RCC 7860 (cell line): ENCODE data around the gene LMX1B.
"Not testable (repeated sequence)": the region's sequence is repeated elsewhere in the genome, so short reads cannot be mapped to it uniquely, and the experiment has no call there.

Source experiments
- DNase-seq: peaks from one replicate; pipeline ENCODE4 v3.0.0-alpha.2; 2015; ENCODE audit warnings: low spot score
- FAIRE-seq: peaks from 2 replicates; lab custom pipeline; 2012; peaks lifted over from hg19 to GRCh38; lab: Jason Lieb, UNC

LMX1B gene

DNA sequence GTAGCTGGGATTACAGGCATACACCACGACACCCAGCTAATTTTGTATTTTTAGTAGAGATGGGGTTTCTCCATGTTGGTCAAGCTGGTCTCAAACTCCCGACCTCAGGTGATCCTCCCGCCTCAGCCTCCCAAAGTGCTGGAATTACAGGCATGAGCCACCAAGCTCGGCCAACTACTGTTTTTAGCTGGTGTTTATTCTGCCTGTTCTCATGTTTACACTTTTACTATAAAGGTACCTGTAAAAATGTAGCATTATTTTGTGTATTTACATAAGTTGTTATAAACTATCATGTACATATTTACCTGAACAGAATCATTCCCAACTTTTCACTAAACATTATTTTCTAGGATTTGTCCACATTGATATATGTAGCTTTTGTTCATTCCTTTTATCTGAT, 111.8 kb downstream of the LMX1B start:
- not testable (repeated sequence) for DNase-seq, FAIRE-seq

DNA sequence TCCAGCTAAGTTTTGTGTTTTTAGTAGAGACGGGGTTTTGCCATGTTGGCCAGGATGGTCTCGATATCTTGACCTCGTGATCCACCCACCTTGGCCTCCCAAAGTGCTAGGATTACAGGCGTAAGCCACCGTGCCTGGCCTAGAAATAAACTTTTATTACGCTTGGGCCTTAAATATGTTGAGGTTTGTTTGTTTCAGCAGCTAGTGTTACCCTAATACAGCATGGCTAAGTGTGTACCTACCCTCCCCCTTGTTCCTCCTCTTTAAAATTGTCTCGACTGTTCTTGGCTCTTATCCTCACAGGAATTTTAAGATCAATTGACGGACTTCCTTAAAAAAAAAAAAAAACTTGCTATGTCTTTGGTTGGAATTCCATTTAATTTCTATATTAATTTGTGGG, 114.5 kb downstream of the LMX1B start:
- FAIRE-seq, DNase-seq: not testable (repeated sequence)

DNA sequence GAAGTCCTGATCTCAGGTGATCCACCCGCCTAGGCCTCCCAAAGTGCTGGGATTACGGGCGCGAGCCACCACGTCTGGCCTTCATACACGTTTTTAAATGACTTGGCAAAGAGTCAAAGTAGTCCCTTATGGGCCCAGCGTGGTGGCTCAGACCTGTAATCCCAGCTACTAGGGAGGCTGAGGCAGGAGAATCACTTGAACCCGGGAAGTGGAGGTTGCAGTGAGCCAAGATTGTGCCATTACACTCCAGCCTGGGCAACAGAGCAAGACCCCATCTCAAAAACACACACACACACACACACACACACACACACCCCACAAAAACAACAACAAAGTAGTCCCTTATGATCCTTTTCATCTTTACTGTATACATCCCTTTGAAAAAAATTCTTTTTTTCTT, 116.9 kb downstream of the LMX1B start:
- not testable (repeated sequence) for FAIRE-seq, DNase-seq

DNA sequence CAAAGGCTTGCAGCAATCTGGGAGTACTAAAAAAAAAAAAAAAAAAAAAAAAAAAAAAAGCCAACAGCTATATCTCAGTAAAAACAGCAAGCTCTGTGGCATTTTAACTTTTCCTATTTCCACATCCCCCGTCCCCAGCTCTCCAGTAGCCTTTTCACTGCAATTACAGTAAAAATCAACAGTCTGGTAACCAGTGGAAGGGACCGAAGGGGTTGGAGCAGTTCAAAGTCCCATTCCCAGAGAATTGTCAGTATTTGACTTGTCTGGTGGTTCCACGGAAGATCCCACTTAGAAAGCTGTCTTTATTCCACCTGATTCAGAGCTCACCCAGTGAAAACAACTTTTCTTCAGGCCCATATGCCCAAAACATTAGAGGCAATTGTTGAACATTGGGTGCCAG, 119.3 kb downstream of the LMX1B start:
- no peak for DNase-seq
- FAIRE-seq = no peak

DNA sequence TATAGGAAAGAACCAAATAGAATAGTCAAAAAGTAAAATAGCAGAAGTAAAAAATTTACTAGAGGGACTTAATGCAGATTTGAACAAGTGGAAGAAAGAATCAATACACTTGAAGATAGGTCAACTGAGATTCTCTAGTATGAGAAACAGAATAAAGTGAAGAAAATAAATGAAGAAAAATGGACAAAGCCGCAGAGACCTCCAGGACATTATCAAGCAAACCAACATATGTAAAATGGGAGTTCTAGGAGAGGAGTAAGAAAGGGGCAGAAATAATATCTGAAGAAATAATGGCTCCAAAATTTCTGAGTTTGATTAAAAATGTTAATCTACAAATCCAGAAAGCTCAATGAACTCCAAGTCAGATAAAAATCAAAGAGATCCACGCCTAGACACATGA, 121.1 kb downstream of the LMX1B start:
- DNase-seq (no peak), FAIRE-seq (no peak)

DNA sequence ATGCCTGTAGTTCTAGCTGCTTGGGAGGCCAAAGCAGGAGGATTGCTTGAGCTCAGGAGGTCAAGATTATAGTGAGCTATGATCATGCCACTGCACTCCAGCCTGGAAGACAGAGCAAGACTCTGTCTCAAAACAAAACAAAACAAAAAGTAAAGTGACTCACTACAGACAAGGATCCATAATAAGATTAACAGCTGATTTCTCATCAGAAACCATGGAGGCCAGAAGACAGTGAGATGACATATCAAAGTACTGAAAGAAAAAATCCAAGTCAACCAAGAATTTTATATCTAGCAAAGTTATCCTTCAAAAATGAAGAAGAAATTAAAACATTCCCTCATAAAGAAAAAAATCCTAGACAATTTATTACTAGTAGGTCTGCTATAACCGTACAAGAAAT, 121.8 kb downstream of the LMX1B start:
- FAIRE-seq (no peak), DNase-seq (no peak)

DNA sequence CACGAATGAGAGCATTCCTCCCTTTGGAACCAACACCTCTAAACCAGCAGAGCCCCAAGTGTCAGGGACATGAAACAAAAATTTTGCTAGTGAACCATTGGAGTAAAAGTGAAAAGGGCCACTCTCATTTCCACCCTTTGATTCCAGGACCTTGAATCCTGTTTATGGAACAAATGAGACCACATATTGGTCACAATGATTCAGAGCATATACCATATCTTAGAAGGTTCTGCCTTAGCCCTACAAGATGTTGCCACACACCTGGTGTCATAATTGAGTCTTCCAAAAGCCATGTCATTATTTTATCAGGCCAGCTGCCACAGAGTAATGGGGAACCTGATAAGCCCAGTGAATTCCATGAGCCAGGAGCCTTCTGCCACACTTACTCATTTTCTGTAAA, 124.8 kb downstream of the LMX1B start:
- FAIRE-seq (no peak), DNase-seq (no peak)

DNA sequence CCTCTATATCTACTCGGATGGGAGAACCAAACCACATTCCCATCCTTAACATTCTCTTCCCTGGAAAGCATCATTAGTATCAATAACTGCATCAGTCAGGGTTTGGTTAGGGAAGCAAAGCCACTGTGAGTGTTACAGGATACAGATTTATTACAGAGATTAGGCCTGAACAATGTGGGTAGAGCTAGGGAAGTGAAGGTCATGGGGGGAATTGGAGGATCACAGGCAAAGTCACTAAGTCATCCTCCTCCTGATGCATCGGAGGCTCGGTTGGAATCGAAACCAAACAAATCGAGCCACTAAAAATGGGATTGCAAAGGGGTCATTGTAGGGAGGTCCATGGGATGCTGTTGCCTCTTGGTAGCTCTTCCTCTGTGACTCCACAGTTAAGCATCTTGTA, 129.3 kb downstream of the LMX1B start:
- FAIRE-seq (no peak), DNase-seq (no peak)

DNA sequence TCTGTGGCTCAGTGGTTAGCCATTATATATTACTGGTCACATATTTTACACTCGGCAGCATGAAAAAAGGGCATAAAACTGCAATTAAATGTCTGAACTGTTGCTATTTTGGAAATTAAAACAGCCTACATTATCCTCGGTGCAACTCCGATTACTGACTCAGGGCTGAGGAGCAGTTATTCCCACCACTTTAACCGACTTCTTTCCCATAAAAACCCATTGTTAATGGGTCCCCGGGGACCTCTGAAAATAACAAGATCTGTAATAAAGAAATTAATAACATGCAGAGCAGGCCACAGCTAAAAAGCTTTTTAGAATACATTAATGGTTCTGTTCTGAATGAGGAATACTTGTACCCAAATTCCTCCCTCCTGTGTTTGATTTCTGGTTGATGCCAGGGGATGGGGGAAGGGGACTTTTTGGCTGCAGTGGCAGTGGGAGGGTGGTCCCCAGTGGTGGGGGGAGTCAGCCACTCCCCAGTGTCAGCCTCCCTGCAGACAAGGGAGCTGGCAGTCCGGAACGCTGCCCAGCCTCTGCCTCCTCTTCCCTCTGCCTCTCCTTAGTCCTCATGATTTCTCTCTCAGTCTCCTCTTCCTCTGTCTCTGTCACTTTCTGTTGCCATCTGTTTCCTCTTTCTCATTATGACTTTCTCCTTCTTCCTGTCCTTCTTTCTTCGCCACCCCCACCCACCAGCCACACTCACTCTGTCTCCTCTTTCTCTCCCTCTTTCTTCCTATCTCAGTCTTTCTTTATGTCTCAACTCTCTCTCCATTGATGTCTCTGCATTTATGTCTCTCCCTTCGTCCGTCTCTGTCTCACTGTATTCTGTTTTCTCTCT, 132.1 kb downstream of the LMX1B start:
- FAIRE-seq = no peak
- DNase-seq = no peak
